Measurements from ENCODE around the gene IL4I1.

IL4I1 gene

GRCh38 chr19:49846408-49846807 is 50.3 kb downstream of the IL4I1 start:
- no peaks in the 10 kb centered on the region for H3K36me3 ChIP-seq (ENCODE audit: control insufficient read depth, insufficient read depth, low read length)
- no peak for TF ChIP-seq CTCF (IDR thresholded peaks at IDR 0.05; ENCODE audit: insufficient read depth, low read length, poor library complexity, severe bottlenecking)
- no peak overlapping the region for H3K4me3 ChIP-seq (replicated peaks; ENCODE audit: low read depth, low read length)
- no peak for DNase-seq (ENCODE audit: extremely low read depth, insufficient read length)
- H3K27me3 ChIP-seq (replicated peaks; ENCODE audit: control insufficient read depth, insufficient read depth, low read length), result no peaks in the 10 kb centered on the region

- Histone ChIP-seq H3K4me3 (replicated peaks; ENCODE audit: low read depth, low read length) (no peak overlapping the region), H3K36me3 (ENCODE audit: control insufficient read depth, insufficient read depth, low read length) (no peaks in the 10 kb centered on the region; the same call in 1 of the 2 replicates), H3K27me3 (replicated peaks; ENCODE audit: control insufficient read depth, insufficient read depth, low read length) (no peaks in the 10 kb centered on the region)
- no peak for DNase-seq (ENCODE audit: extremely low read depth, insufficient read length)
- TF ChIP-seq CTCF (IDR thresholded peaks at IDR 0.05; ENCODE audit: insufficient read depth, low read length, poor library complexity, severe bottlenecking), result no peak
Measured at GRCh38 chr19:49845414-49845813, 51.3 kb downstream of the IL4I1 start.

DNA sequence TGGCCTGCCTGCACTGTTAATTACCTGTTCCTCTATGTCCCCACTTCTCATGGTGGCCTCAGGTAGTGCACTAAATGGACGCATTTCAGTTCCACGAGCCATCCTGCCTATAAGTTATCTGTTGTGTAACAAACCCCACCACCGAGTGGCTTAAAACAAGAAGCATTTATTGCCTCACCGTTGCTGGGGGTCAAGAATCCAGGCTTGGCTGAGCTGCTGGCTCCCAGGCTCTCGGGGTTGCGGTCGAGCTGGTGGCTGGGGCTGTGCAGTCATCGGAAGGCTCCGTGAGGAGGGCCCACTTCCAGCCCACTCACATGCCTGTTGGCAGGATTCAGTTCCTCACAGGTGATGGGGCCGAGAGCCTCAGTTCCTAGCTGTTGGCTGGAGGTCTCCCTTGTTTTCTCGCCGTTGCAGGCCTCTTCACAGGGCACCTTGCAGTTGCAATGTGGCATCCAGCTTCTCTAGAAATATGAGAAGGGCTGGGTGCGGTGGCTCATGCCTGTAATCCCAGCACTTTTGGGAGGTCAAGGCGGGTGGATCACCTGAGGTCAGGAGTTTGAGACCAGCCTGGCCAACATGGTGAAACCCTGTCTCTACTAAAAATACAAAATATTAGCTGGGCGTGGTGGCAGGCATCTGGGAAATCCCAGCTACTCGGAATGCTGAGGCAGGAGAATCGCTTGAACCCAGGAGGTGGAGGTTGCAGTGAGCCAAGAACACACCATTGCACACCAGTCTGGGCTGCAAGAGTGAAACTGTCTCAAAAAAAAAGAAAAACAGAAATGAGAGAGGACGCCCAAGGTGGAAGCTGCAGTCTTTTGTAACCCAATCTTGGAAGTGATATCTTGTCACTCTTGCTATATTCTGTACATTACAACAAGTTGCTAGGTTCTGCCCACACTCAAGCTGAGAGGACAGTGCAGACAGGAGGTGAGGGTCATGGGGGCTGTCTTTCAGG is 52.3 kb downstream of the IL4I1 start:
- H3K36me3 ChIP-seq (ENCODE audit: control insufficient read depth, insufficient read depth, low read length), result no peaks in the 10 kb centered on the region; the same call in none of the 2 replicates
- TF ChIP-seq CTCF (IDR thresholded peaks at IDR 0.05; ENCODE audit: insufficient read depth, low read length, poor library complexity, severe bottlenecking), result no peak
- H3K27me3 ChIP-seq (replicated peaks; ENCODE audit: control insufficient read depth, insufficient read depth, low read length), result no peaks in the 10 kb centered on the region
- DNase-seq (ENCODE audit: extremely low read depth, insufficient read length), result no peak
- no peak overlapping the region for H3K4me3 ChIP-seq (replicated peaks; ENCODE audit: low read depth, low read length)

DNA sequence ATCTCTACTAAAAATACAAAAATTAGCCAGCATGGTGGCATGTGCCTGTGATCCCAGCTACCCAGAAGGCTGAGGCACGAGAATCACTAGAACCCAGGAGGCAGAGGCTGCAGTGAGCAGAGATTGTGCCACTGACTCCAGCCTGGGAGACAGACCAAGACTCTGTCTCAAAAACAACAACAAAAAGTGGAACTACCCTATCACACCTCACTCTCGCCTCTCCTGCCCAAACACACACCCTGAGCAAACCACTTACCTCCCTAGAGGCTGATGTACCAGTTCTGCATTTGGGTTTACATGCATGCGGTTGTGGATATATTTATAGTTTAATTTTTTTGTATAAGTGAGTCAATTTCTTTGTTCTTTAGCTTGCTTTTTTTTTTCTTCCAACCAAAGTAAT is 53.4 kb downstream of the IL4I1 start:
- no peak for DNase-seq (ENCODE audit: extremely low read depth, insufficient read length)
- H3K27me3 ChIP-seq (replicated peaks; ENCODE audit: control insufficient read depth, insufficient read depth, low read length), result no peaks in the 10 kb centered on the region
- TF ChIP-seq CTCF (IDR thresholded peaks at IDR 0.05; ENCODE audit: insufficient read depth, low read length, poor library complexity, severe bottlenecking), result no peak
- H3K36me3 ChIP-seq (ENCODE audit: control insufficient read depth, insufficient read depth, low read length), result peaks cover 8% of the 10 kb centered on the region
- no peak overlapping the region for H3K4me3 ChIP-seq (replicated peaks; ENCODE audit: low read depth, low read length)

GRCh38 chr19:49840736-49841249 is 55.9 kb downstream of the IL4I1 start:
- TF ChIP-seq CTCF (IDR thresholded peaks at IDR 0.05; ENCODE audit: insufficient read depth, low read length, poor library complexity, severe bottlenecking), result no peak
- DNase-seq (ENCODE audit: extremely low read depth, insufficient read length), result no peak
- Histone ChIP-seq H3K27me3 (replicated peaks; ENCODE audit: control insufficient read depth, insufficient read depth, low read length) (no peaks in the 10 kb centered on the region), H3K36me3 (ENCODE audit: control insufficient read depth, insufficient read depth, low read length) (peaks cover 21% of the 10 kb centered on the region), H3K4me3 (replicated peaks; ENCODE audit: low read depth, low read length) (no peak overlapping the region)

Data from GM06990 (cell line).